ENCODE measurements around the gene KRT1.

DNA sequence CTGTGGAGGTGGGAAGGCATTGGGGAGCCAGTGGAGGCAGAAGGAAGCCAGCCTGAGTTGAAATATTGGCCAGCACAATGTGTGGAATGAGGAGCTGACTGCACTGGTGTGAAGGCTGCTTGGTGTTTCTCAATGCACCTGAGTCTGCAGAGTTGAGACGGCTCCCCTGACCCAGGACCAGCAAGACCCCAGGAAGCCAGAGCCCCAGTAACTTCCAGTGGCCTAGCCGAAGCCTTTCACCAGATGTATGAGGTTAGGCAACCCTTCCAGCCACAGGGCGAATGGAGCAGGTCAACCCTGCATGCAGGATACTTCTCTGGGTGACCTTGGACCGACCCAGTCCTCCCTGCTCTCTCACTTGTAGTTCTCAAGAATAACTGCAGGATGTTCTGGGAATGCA is 48.9 kb downstream of the KRT1 start:
- TF ChIP-seq, protein P1, sequence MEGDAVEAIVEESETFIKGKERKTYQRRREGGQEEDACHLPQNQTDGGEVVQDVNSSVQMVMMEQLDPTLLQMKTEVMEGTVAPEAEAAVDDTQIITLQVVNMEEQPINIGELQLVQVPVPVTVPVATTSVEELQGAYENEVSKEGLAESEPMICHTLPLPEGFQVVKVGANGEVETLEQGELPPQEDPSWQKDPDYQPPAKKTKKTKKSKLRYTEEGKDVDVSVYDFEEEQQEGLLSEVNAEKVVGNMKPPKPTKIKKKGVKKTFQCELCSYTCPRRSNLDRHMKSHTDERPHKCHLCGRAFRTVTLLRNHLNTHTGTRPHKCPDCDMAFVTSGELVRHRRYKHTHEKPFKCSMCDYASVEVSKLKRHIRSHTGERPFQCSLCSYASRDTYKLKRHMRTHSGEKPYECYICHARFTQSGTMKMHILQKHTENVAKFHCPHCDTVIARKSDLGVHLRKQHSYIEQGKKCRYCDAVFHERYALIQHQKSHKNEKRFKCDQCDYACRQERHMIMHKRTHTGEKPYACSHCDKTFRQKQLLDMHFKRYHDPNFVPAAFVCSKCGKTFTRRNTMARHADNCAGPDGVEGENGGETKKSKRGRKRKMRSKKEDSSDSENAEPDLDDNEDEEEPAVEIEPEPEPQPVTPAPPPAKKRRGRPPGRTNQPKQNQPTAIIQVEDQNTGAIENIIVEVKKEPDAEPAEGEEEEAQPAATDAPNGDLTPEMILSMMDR (IDR thresholded peaks at IDR 0.05; ENCODE audit: low read depth, low read length, poor library complexity, severe bottlenecking) = no peak
- no peak for TF ChIP-seq EZH2phosphoT487 (IDR thresholded peaks at IDR 0.05; ENCODE audit: borderline replicate concordance, low read length)

Data from DOHH2 (cell line).